HUES48 (cell line): ENCODE data around the gene ACTR10.

Source experiments
- H3K27ac ChIP-seq: one replicate; pipeline ENCODE4 v1.7.0; 2013; ENCODE audit warnings: low read depth, low read length, inconsistent platforms
- H3K27me3 ChIP-seq: 2 replicates; pipeline ENCODE4 v1.6.1; 2013; ENCODE audit warnings: mild to moderate bottlenecking, low read length; ENCODE audit not compliant: control insufficient read depth, insufficient read depth
- H3K36me3 ChIP-seq: 2 replicates; pipeline ENCODE4 v1.6.1; 2013; ENCODE audit warnings: low read length; ENCODE audit not compliant: control insufficient read depth, insufficient read depth
- H3K4me1 ChIP-seq: 2 replicates; pipeline ENCODE4 v1.6.1; 2013; ENCODE audit warnings: mild to moderate bottlenecking, low read length; ENCODE audit not compliant: control insufficient read depth, insufficient read depth
- H3K4me3 ChIP-seq: 2 replicates; pipeline ENCODE4 v1.5.1; 2013; ENCODE audit warnings: mild to moderate bottlenecking, low read depth, low read length
- H3K9ac ChIP-seq: 2 replicates; pipeline ENCODE4 v1.6.1; 2013; ENCODE audit warnings: mild to moderate bottlenecking, low read depth, low read length, moderate library complexity
- H3K9me3 ChIP-seq: 2 replicates; pipeline ENCODE4 v1.6.1; 2013; ENCODE audit warnings: low read length; ENCODE audit not compliant: control insufficient read depth, insufficient read depth

Gene ACTR10

GRCh38 chr14:58199726-58200479, at the start of gene ACTR10:
TSS of gene ACTR10 (plus strand) at chr14:58200149. CDS start at chr14:58200218, 69 bp downstream.
- H3K4me3 ChIP-seq = peak within 1 kb of the TSS; percentile 96
- H3K27me3 ChIP-seq = no peaks in the 10 kb centered on the region
- H3K36me3 ChIP-seq = peaks cover 12% of the 10 kb centered on the region
- no peaks in the 10 kb centered on the region for H3K9me3 ChIP-seq
- no peaks in the 10 kb centered on the region; the same call in 1 of the 2 replicates for H3K4me1 ChIP-seq
- peak within 1 kb of the TSS; percentile 78 for H3K9ac ChIP-seq
- H3K27ac ChIP-seq = peak within 1 kb of the TSS; percentile 87

GRCh38 chr14:58150243-58150805, 49.6 kb upstream of the ACTR10 start:
- H3K4me1 ChIP-seq = peaks cover 39% of the 10 kb centered on the region
- H3K4me3 ChIP-seq = peak overlapping the region; percentile 74
- H3K27ac ChIP-seq = no peak overlapping the region
- H3K36me3 ChIP-seq = no peaks in the 10 kb centered on the region
- H3K27me3 ChIP-seq = peaks cover 38% of the 10 kb centered on the region
- H3K9ac ChIP-seq = no peak overlapping the region
- no peaks in the 10 kb centered on the region for H3K9me3 ChIP-seq

- peaks cover 39% of the 10 kb centered on the region for H3K4me1 ChIP-seq
- H3K4me3 ChIP-seq = peak overlapping the region; percentile 74
- peak overlapping the region; percentile 58; the same call in 1 of the 2 replicates for H3K9ac ChIP-seq
- H3K27ac ChIP-seq = peak overlapping the region; percentile 27
- no peaks in the 10 kb centered on the region for H3K36me3 ChIP-seq
- peaks cover 38% of the 10 kb centered on the region for H3K27me3 ChIP-seq
- no peaks in the 10 kb centered on the region for H3K9me3 ChIP-seq
These were observed 48.6 kb upstream of the ACTR10 start for GRCh38 chr14:58151133-58152013.

GRCh38 chr14:58152014-58152857, 47.7 kb upstream of the ACTR10 start, which contains the start of gene ARMH4:
TSS of gene ARMH4 (minus strand) at chr14:58152213. CDS start at chr14:58139358, 12,855 bp downstream.
- Histone ChIP-seq H3K9ac (peak within 1 kb of the TSS; percentile 58; the same call in 1 of the 2 replicates), H3K27ac (peak within 1 kb of the TSS; percentile 27), H3K4me1 (peaks cover 39% of the 10 kb centered on the region), H3K4me3 (peak within 1 kb of the TSS; percentile 74), H3K27me3 (peaks cover 38% of the 10 kb centered on the region), H3K36me3 (no peaks in the 10 kb centered on the region), H3K9me3 (no peaks in the 10 kb centered on the region)

- Histone ChIP-seq H3K4me3 (no peak overlapping the region), H3K27ac (no peak overlapping the region), H3K27me3 (no peaks in the 10 kb centered on the region), H3K4me1 (no peaks in the 10 kb centered on the region), H3K36me3 (no peaks in the 10 kb centered on the region), H3K9ac (no peak overlapping the region), H3K9me3 (no peaks in the 10 kb centered on the region)
These were observed 39.4 kb upstream of the ACTR10 start for GRCh38 chr14:58160561-58160960.

GRCh38 chr14:58166005-58166983, 33.7 kb upstream of the ACTR10 start:
- no peak overlapping the region for H3K9ac ChIP-seq
- peaks cover 10% of the 10 kb centered on the region for H3K4me1 ChIP-seq
- no peaks in the 10 kb centered on the region for H3K9me3 ChIP-seq
- H3K4me3 ChIP-seq = no peak overlapping the region
- no peaks in the 10 kb centered on the region for H3K36me3 ChIP-seq
- no peak overlapping the region for H3K27ac ChIP-seq
- H3K27me3 ChIP-seq = no peaks in the 10 kb centered on the region

GRCh38 chr14:58167057-58167456, 32.9 kb upstream of the ACTR10 start:
- Histone ChIP-seq H3K36me3 (no peaks in the 10 kb centered on the region), H3K4me3 (no peak overlapping the region), H3K27me3 (no peaks in the 10 kb centered on the region), H3K9ac (no peak overlapping the region), H3K4me1 (peaks cover 12% of the 10 kb centered on the region), H3K9me3 (no peaks in the 10 kb centered on the region), H3K27ac (no peak overlapping the region)

GRCh38 chr14:58167891-58168290, 32.1 kb upstream of the ACTR10 start:
- no peak overlapping the region for H3K27ac ChIP-seq
- H3K9ac ChIP-seq = no peak overlapping the region
- peaks cover 12% of the 10 kb centered on the region for H3K4me1 ChIP-seq
- no peaks in the 10 kb centered on the region for H3K9me3 ChIP-seq
- no peaks in the 10 kb centered on the region for H3K27me3 ChIP-seq
- no peak overlapping the region for H3K4me3 ChIP-seq
- no peaks in the 10 kb centered on the region for H3K36me3 ChIP-seq

- H3K9ac ChIP-seq = 0 out of 2 replicates have a peak overlapping the region, but pooled peaks have one; percentile 18
- no peaks in the 10 kb centered on the region for H3K36me3 ChIP-seq
- H3K27me3 ChIP-seq = no peaks in the 10 kb centered on the region
- no peak overlapping the region for H3K4me3 ChIP-seq
- peaks cover 12% of the 10 kb centered on the region for H3K4me1 ChIP-seq
- no peaks in the 10 kb centered on the region for H3K9me3 ChIP-seq
- peak overlapping the region; percentile 30 for H3K27ac ChIP-seq
These were observed 28.9 kb upstream of the ACTR10 start for GRCh38 chr14:58171090-58171489.
